ENCODE measurements around the gene FBXL3.

GRCh38 chr13:77009011-77009410 is 17.9 kb downstream of the FBXL3 start:
- TF ChIP-seq EZH2 (IDR thresholded peaks at IDR 0.05; ENCODE audit: borderline replicate concordance, insufficient read depth, low read length, poor library complexity, severe bottlenecking) (no peak), CTCF (IDR thresholded peaks at IDR 0.05; ENCODE audit: poor library complexity, severe bottlenecking) (no peak)

Data from neural cell (in vitro differentiated cells).